Activated naive CD8-positive, alpha-beta T cell treated with anti-CD3 and anti-CD28 coated beads for 36 hours (primary cell): ENCODE data around the gene GPR33. TPM values are rescaled to one million over a fixed set of nuclear protein-coding genes. Genes with fewer than 3 reads are reported as not detected.

Experiments used
- DNase-seq: peaks from one replicate; pipeline ENCODE4 v3.0.0; 2021
- H3K27ac Mint-ChIP-seq: one replicate; pipeline ENCODE4 v1.8.0; 2022; ENCODE audit warnings: mild to moderate bottlenecking, moderate library complexity, mixed read lengths
- H3K27me3 Mint-ChIP-seq: one replicate; pipeline ENCODE4 v1.8.0; 2022; ENCODE audit warnings: mild to moderate bottlenecking, mixed read lengths
- H3K36me3 Mint-ChIP-seq: one replicate; pipeline ENCODE4 v1.8.0; 2021; ENCODE audit warnings: mild to moderate bottlenecking, mixed read lengths
- H3K4me1 Mint-ChIP-seq: one replicate; pipeline ENCODE4 v1.8.0; 2021; ENCODE audit warnings: mixed read lengths
- H3K4me3 Mint-ChIP-seq: one replicate; pipeline ENCODE4 v1.8.0; 2022; ENCODE audit warnings: mild to moderate bottlenecking, moderate library complexity, mixed read lengths
- H3K9me3 Mint-ChIP-seq: one replicate; pipeline ENCODE4 v1.8.0; 2022; ENCODE audit warnings: mixed read lengths
- total RNA-seq, 2 experiments: library from RNA; stranded (reverse); gene quantifications; one replicate each; pipeline ENCODE4 v1.2.3, GENCODE V29; 2021

Gene GPR33
- total RNA-seq: not detected

- DNase-seq: no peak
- H3K36me3 Mint-ChIP-seq: no peaks in the 10 kb centered on the region
- no peak within 1 kb of the TSS for H3K4me3 Mint-ChIP-seq
- no peaks in the 10 kb centered on the region for H3K4me1 Mint-ChIP-seq
- no peak within 1 kb of the TSS for H3K27ac Mint-ChIP-seq
- H3K27me3 Mint-ChIP-seq: peaks cover 1% of the 10 kb centered on the region
- H3K9me3 Mint-ChIP-seq: no peaks in the 10 kb centered on the region
Measured at GRCh38 chr14:31487886-31488285, at the start of gene GPR33. Gene GPR33, minus strand, starts transcription at chr14:31488039. Its CDS starts 4,074 bp downstream, at chr14:31483965.

GRCh38 chr14:31536201-31536960, 48.5 kb upstream of the GPR33 start:
- no peaks in the 10 kb centered on the region for H3K9me3 Mint-ChIP-seq
- H3K27me3 Mint-ChIP-seq: peaks cover 14% of the 10 kb centered on the region
- no peak overlapping the region for H3K27ac Mint-ChIP-seq
- no peak overlapping the region for H3K4me3 Mint-ChIP-seq
- no peaks in the 10 kb centered on the region for H3K4me1 Mint-ChIP-seq
- H3K36me3 Mint-ChIP-seq: no peaks in the 10 kb centered on the region
- DNase-seq: no peak

- Mint-ChIP-seq H3K27ac (no peak overlapping the region), H3K4me3 (no peak overlapping the region), H3K4me1 (no peaks in the 10 kb centered on the region), H3K27me3 (peaks cover 5% of the 10 kb centered on the region), H3K36me3 (no peaks in the 10 kb centered on the region), H3K9me3 (no peaks in the 10 kb centered on the region)
- DNase-seq: no peak
Measured at GRCh38 chr14:31530136-31530535, 42.3 kb upstream of the GPR33 start.

GRCh38 chr14:31529053-31529452, 41.2 kb upstream of the GPR33 start:
- Mint-ChIP-seq H3K4me3 (no peak overlapping the region), H3K9me3 (no peaks in the 10 kb centered on the region), H3K27me3 (no peaks in the 10 kb centered on the region), H3K4me1 (no peaks in the 10 kb centered on the region), H3K36me3 (no peaks in the 10 kb centered on the region), H3K27ac (no peak overlapping the region)
- no peak for DNase-seq

- Mint-ChIP-seq H3K36me3 (no peaks in the 10 kb centered on the region), H3K4me1 (no peaks in the 10 kb centered on the region), H3K27ac (no peak overlapping the region), H3K9me3 (no peaks in the 10 kb centered on the region), H3K27me3 (peaks cover 6% of the 10 kb centered on the region), H3K4me3 (no peak overlapping the region)
- DNase-seq: no peak
Measured at GRCh38 chr14:31527546-31527945, 39.7 kb upstream of the GPR33 start.

- Mint-ChIP-seq H3K27me3 (peaks cover 10% of the 10 kb centered on the region), H3K27ac (no peak overlapping the region), H3K9me3 (no peaks in the 10 kb centered on the region), H3K4me3 (no peak overlapping the region), H3K36me3 (no peaks in the 10 kb centered on the region), H3K4me1 (no peaks in the 10 kb centered on the region)
- DNase-seq: no peak
Measured at GRCh38 chr14:31527087-31527486, 39.2 kb upstream of the GPR33 start.

GRCh38 chr14:31510855-31511254, 23.0 kb upstream of the GPR33 start:
- H3K4me1 Mint-ChIP-seq: no peaks in the 10 kb centered on the region
- no peak overlapping the region for H3K4me3 Mint-ChIP-seq
- H3K27ac Mint-ChIP-seq: no peak overlapping the region
- H3K36me3 Mint-ChIP-seq: no peaks in the 10 kb centered on the region
- no peaks in the 10 kb centered on the region for H3K9me3 Mint-ChIP-seq
- no peak for DNase-seq
- H3K27me3 Mint-ChIP-seq: peaks cover 6% of the 10 kb centered on the region

GRCh38 chr14:31510222-31510621, 22.4 kb upstream of the GPR33 start:
- Mint-ChIP-seq H3K27me3 (peaks cover 6% of the 10 kb centered on the region), H3K4me1 (no peaks in the 10 kb centered on the region), H3K36me3 (no peaks in the 10 kb centered on the region), H3K9me3 (no peaks in the 10 kb centered on the region), H3K27ac (no peak overlapping the region), H3K4me3 (no peak overlapping the region)
- no peak for DNase-seq

- H3K4me1 Mint-ChIP-seq: no peaks in the 10 kb centered on the region
Measured at GRCh38 chr14:31508135-31508534, 20.3 kb upstream of the GPR33 start.

GRCh38 chr14:31505411-31505810, 17.6 kb upstream of the GPR33 start:
- Mint-ChIP-seq H3K27ac (no peak overlapping the region), H3K4me3 (no peak overlapping the region), H3K9me3 (no peaks in the 10 kb centered on the region), H3K36me3 (no peaks in the 10 kb centered on the region), H3K27me3 (no peaks in the 10 kb centered on the region), H3K4me1 (no peaks in the 10 kb centered on the region)
- DNase-seq: no peak

More at GRCh38 chr14:31508135-31508534, 20.3 kb upstream of the GPR33 start:
- no peak overlapping the region for H3K27ac Mint-ChIP-seq
- no peak for DNase-seq
- no peak overlapping the region for H3K4me3 Mint-ChIP-seq
- H3K27me3 Mint-ChIP-seq: no peaks in the 10 kb centered on the region
- no peaks in the 10 kb centered on the region for H3K36me3 Mint-ChIP-seq
- H3K9me3 Mint-ChIP-seq: no peaks in the 10 kb centered on the region

GRCh38 chr14:31501870-31502269, 14.0 kb upstream of the GPR33 start:
- Mint-ChIP-seq H3K27ac (no peak overlapping the region), H3K4me3 (no peak overlapping the region), H3K9me3 (peaks cover 5% of the 10 kb centered on the region), H3K4me1 (no peaks in the 10 kb centered on the region), H3K27me3 (peaks cover 4% of the 10 kb centered on the region), H3K36me3 (no peaks in the 10 kb centered on the region)
- no peak for DNase-seq

GRCh38 chr14:31492759-31493498, 5.1 kb upstream of the GPR33 start:
- no peak for DNase-seq
- H3K36me3 Mint-ChIP-seq: no peaks in the 10 kb centered on the region
- peak overlapping the region; percentile 47 for H3K27ac Mint-ChIP-seq
- peaks cover 25% of the 10 kb centered on the region for H3K27me3 Mint-ChIP-seq
- H3K9me3 Mint-ChIP-seq: peaks cover 4% of the 10 kb centered on the region
- no peak overlapping the region for H3K4me3 Mint-ChIP-seq
- no peaks in the 10 kb centered on the region for H3K4me1 Mint-ChIP-seq

GRCh38 chr14:31489691-31490090, 1.9 kb upstream of the GPR33 start:
- Mint-ChIP-seq H3K27me3 (peaks cover 7% of the 10 kb centered on the region), H3K27ac (no peak overlapping the region), H3K4me3 (no peak overlapping the region), H3K36me3 (no peaks in the 10 kb centered on the region), H3K4me1 (no peaks in the 10 kb centered on the region), H3K9me3 (no peaks in the 10 kb centered on the region)
- DNase-seq: no peak

- H3K27ac Mint-ChIP-seq: no peak overlapping the region
- no peaks in the 10 kb centered on the region for H3K9me3 Mint-ChIP-seq
- no peaks in the 10 kb centered on the region for H3K27me3 Mint-ChIP-seq
- H3K36me3 Mint-ChIP-seq: no peaks in the 10 kb centered on the region
- no peaks in the 10 kb centered on the region for H3K4me1 Mint-ChIP-seq
- no peak for DNase-seq
- H3K4me3 Mint-ChIP-seq: no peak overlapping the region
Measured at GRCh38 chr14:31486764-31487163, 1.1 kb downstream of the GPR33 start.

GRCh38 chr14:31484754-31485153, 3.1 kb downstream of the GPR33 start:
- Mint-ChIP-seq H3K9me3 (no peaks in the 10 kb centered on the region), H3K27me3 (peaks cover 7% of the 10 kb centered on the region), H3K4me1 (no peaks in the 10 kb centered on the region), H3K27ac (no peak overlapping the region), H3K4me3 (no peak overlapping the region), H3K36me3 (no peaks in the 10 kb centered on the region)
- no peak for DNase-seq

- H3K4me1 Mint-ChIP-seq: no peaks in the 10 kb centered on the region
- H3K27ac Mint-ChIP-seq: no peak overlapping the region
- no peak for DNase-seq
- no peak overlapping the region for H3K4me3 Mint-ChIP-seq
- no peaks in the 10 kb centered on the region for H3K36me3 Mint-ChIP-seq
- H3K9me3 Mint-ChIP-seq: no peaks in the 10 kb centered on the region
- peaks cover 13% of the 10 kb centered on the region for H3K27me3 Mint-ChIP-seq
Measured at GRCh38 chr14:31480156-31480555, 7.7 kb downstream of the GPR33 start.
